Measurements from ENCODE around the gene LIN37.

Gene LIN37

DNA sequence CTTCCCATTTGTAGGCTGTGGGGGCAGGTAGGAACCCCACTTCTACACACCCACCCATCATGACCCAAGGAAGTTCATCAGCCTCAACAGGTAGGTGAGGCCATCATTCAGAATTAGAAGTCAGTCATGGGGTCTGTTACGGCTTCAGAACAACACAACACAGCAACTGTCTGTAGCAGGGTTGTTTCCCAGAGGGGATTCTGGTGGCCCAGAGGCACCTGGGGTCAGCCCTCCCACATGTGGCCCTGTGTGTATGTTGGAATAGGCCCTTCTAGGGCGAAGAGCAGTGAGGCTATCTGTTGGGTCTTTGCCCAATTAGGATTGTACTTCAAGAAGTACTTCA is 9.5 kb upstream of the LIN37 start:
- H3K4me3 ChIP-seq (ENCODE audit: low read depth, low read length) = no peak overlapping the region
- no peaks in the 10 kb centered on the region for H3K9me3 ChIP-seq (ENCODE audit: control insufficient read depth, insufficient read depth, low read length)
- H3K27ac ChIP-seq (ENCODE audit: low read depth, low read length) = no peak overlapping the region
- H3K9ac ChIP-seq (ENCODE audit: low read depth, low read length) = no peak overlapping the region
- peaks cover 53% of the 10 kb centered on the region for H3K36me3 ChIP-seq (ENCODE audit: control insufficient read depth, insufficient read depth, low read length)
- H3K4me1 ChIP-seq (ENCODE audit: control insufficient read depth, insufficient read depth, low read length) = no peaks in the 10 kb centered on the region
- no peaks in the 10 kb centered on the region for H3K27me3 ChIP-seq (ENCODE audit: control insufficient read depth, insufficient read depth, low read length)

DNA sequence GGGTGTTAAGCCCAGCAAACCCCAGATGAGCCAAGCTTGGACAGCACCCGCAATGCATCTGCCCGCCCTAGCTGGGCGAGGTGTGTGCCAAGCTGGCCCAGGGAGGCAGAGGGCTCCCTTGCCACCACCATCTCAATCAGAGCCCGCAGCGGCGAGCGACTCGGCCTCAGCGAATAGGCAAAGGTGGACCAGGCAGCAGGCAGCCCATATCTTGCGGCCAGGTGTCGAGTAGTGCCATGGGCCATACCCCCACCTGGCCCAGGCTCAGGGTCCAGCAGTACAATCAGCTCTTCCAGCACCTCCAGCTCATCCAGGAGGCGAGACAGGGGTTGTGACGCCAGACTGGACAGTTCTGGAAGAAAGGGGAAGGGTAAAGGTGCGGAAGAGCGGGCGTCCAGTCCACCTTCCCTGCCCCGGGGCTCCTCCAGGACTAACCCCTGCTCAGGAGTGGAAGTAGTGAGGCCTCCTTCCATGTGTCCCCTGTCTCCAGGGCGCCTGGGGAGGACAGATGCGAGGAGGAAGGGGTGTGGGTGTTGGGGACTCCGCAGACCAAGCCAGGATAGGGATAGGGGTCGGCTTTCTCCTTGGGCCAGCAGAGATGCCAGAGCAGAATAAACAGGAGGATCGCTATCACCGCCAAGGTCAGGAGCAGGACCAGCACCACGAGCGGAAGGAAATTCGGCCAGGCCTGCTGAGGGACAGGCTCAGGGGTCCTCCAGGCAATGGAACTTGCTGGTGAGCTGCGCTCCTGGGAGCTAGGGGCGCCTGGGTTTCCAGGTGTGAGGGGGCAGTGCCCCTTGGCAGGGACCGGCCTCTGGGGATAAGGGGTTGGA is 8.9 kb upstream of the LIN37 start:
- Histone ChIP-seq H3K36me3 (ENCODE audit: control insufficient read depth, insufficient read depth, low read length) (peaks cover 46% of the 10 kb centered on the region), H3K4me1 (ENCODE audit: control insufficient read depth, insufficient read depth, low read length) (no peaks in the 10 kb centered on the region)

DNA sequence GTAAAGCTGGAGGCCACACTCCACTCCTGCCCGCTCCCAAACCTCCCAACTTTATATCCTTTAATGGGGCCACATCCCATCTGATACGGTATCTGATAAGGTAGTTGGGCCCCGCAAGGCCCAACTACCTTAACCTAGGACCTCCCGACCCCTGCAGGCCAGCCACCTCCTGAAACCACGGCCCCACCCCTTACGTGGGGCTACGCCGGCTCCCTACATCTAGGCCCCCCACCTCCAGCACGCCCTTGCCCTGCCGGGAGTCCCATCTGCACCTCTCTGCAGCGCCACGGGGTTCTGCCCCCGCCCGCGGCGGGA is 8.3 kb upstream of the LIN37 start:
- Histone ChIP-seq H3K4me3 (ENCODE audit: low read depth, low read length) (peak overlapping the region; percentile 86), H3K36me3 (ENCODE audit: control insufficient read depth, insufficient read depth, low read length) (peaks cover 41% of the 10 kb centered on the region), H3K4me1 (ENCODE audit: control insufficient read depth, insufficient read depth, low read length) (no peaks in the 10 kb centered on the region), H3K9me3 (ENCODE audit: control insufficient read depth, insufficient read depth, low read length) (no peaks in the 10 kb centered on the region), H3K9ac (ENCODE audit: low read depth, low read length) (peak overlapping the region; percentile 27), H3K27me3 (ENCODE audit: control insufficient read depth, insufficient read depth, low read length) (no peaks in the 10 kb centered on the region), H3K27ac (ENCODE audit: low read depth, low read length) (peak overlapping the region; percentile 83)

More for the DNA sequence above, 8.9 kb upstream of the LIN37 start:
- peak overlapping the region; percentile 27; the same call in 1 of the 2 replicates for H3K9ac ChIP-seq (ENCODE audit: low read depth, low read length)
- peak overlapping the region; percentile 86 for H3K4me3 ChIP-seq (ENCODE audit: low read depth, low read length)
- no peaks in the 10 kb centered on the region for H3K27me3 ChIP-seq (ENCODE audit: control insufficient read depth, insufficient read depth, low read length)
- H3K9me3 ChIP-seq (ENCODE audit: control insufficient read depth, insufficient read depth, low read length) = no peaks in the 10 kb centered on the region
- peak overlapping the region; percentile 83 for H3K27ac ChIP-seq (ENCODE audit: low read depth, low read length)

DNA sequence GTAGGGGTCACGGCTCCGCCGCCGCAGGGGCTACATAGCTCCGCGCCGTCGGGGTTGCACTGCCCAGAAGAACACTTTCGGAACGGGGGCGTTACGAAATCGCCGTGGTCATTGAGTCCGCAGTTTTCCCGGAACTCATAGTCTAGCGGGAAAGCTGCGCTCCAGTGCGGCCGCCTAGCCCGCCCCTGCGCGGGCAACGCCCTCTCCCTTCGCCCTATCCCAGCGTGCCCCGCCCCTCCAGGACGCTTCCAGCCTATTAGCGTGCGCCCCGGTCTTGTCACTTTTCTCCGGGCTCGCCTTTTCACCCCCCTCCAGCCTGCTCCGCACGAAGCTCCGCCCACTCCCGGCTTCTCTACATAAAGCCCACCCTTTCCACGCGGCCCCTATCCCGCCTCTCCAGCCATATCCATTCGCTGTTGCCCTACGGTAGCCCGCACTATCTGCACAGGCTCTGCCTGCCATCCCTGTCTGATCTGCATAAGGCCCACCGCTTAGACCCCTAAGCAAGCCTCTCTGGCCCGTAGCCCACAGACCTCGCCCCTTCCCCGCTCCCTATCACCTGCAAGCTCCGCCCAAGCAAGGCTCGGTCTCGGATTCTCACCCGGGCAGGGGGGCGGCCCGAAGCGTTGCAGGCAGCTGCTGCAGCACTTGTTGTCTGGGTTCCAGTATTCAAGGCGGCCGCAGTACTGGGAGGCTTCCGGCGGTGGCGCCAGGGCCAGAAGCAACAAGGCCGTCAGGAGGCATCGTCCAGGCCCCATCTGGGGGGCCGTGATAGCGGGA is 7.8 kb upstream of the LIN37 start:
- H3K4me1 ChIP-seq (ENCODE audit: control insufficient read depth, insufficient read depth, low read length) = no peaks in the 10 kb centered on the region
- H3K9ac ChIP-seq (ENCODE audit: low read depth, low read length) = peak overlapping the region; percentile 47
- no peaks in the 10 kb centered on the region for H3K9me3 ChIP-seq (ENCODE audit: control insufficient read depth, insufficient read depth, low read length)
- peak overlapping the region; percentile 86 for H3K4me3 ChIP-seq (ENCODE audit: low read depth, low read length)
- no peaks in the 10 kb centered on the region for H3K27me3 ChIP-seq (ENCODE audit: control insufficient read depth, insufficient read depth, low read length)
- peaks cover 35% of the 10 kb centered on the region for H3K36me3 ChIP-seq (ENCODE audit: control insufficient read depth, insufficient read depth, low read length)
- peak overlapping the region; percentile 96 for H3K27ac ChIP-seq (ENCODE audit: low read depth, low read length)

DNA sequence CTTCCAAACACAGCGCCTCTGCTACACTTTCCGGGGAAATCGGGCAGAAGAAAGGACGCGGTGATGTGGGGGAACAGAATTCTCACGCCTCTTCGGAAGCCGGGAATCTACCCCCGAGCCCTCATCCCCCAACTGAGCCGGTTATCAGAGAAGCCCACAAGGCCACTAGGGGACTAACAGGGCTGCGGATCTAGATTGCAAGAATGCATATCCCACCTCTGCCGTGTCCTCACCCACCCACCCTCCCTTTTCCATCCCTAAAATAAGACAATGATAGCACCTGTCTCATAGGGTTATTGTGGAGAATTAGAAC is 7.2 kb upstream of the LIN37 start:
- H3K4me1 ChIP-seq (ENCODE audit: control insufficient read depth, insufficient read depth, low read length) = no peaks in the 10 kb centered on the region
- H3K9ac ChIP-seq (ENCODE audit: low read depth, low read length) = peak overlapping the region; percentile 47; the same call in 1 of the 2 replicates
- no peaks in the 10 kb centered on the region for H3K27me3 ChIP-seq (ENCODE audit: control insufficient read depth, insufficient read depth, low read length)
- peaks cover 31% of the 10 kb centered on the region for H3K36me3 ChIP-seq (ENCODE audit: control insufficient read depth, insufficient read depth, low read length)
- H3K27ac ChIP-seq (ENCODE audit: low read depth, low read length) = peak overlapping the region; percentile 96
- H3K4me3 ChIP-seq (ENCODE audit: low read depth, low read length) = peak overlapping the region; percentile 86
- H3K9me3 ChIP-seq (ENCODE audit: control insufficient read depth, insufficient read depth, low read length) = no peaks in the 10 kb centered on the region

DNA sequence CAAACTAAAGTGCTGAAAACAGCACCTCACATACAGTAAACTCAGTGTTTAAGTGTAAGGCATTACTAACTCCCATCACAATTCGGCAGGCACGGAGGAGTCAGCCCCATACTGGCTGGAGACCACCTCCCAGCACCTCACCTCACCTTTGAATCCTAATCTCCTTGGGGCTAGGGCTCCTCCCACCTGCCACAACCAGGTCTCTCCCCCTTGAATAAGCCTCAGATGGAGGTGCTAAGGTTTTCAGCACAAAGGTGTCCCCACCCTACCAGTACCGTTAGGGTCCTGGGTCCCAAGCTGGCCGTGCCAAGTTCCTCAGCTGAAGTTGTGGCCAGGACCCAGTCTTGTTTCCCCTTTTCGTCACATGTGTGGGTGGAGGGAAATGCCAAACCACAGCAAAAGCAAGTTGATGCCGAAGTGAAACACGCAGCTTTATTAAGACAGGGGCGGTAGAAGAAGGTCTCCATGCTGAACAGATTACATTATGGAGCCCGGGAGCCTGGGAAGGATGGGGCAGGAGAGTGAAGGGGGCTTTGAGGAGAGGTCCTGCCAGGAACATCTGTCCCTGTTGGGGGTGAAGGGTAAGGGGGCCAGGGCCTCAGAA is 6.2 kb upstream of the LIN37 start, which contains the start of gene IGFLR1:
TSS of gene IGFLR1 (minus strand) at position 332 of the 604 bp plus-strand sequence. CDS start 1,272 bp downstream, outside the sequence.
- no peaks in the 10 kb centered on the region for H3K4me1 ChIP-seq (ENCODE audit: control insufficient read depth, insufficient read depth, low read length)
- no peaks in the 10 kb centered on the region for H3K27me3 ChIP-seq (ENCODE audit: control insufficient read depth, insufficient read depth, low read length)
- H3K9ac ChIP-seq (ENCODE audit: low read depth, low read length) = no peak within 1 kb of the TSS
- peak within 1 kb of the TSS; percentile 96 for H3K27ac ChIP-seq (ENCODE audit: low read depth, low read length)
- H3K36me3 ChIP-seq (ENCODE audit: control insufficient read depth, insufficient read depth, low read length) = peaks cover 20% of the 10 kb centered on the region
- H3K4me3 ChIP-seq (ENCODE audit: low read depth, low read length) = peak within 1 kb of the TSS; percentile 86; the same call in 1 of the 2 replicates
- H3K9me3 ChIP-seq (ENCODE audit: control insufficient read depth, insufficient read depth, low read length) = no peaks in the 10 kb centered on the region

DNA sequence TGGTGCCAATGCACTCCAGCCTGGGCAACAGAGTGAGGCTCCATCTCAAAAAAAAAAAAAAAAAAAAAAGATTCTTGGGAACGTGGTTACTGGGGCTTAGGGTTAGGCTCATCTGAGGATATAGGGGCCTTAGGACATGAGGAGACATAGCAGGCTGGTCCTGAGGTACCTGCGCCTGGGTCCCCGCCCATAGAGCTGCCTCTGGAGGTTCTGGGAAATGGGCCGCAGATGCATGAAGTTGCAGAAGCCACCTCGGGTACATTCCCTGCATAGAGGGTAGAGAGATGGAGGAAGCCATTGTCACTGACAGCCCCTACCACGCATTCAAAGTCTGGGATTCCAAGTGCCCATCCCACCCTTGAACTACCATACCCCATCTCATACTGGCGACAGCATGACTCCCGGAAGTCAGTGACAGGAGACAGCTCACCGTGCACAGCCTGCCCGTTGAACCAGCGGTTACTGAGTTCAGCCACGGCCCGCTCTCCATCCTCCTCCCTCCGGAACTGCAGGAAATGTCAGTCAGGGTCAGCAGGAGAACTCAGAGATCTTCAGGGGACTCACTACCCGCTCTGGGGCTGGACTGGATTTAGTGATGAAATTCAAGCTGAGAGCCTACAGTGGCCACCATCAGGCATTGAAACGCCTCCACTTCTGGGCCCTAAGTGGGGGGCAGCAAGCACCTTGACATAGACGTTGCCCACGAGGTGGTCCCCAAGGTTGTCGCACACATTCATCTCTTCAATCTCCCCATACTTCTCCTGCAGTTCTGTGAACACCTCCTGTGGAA is 4.5 kb upstream of the LIN37 start:
- no peaks in the 10 kb centered on the region for H3K27me3 ChIP-seq (ENCODE audit: control insufficient read depth, insufficient read depth, low read length)
- no peak overlapping the region for H3K9ac ChIP-seq (ENCODE audit: low read depth, low read length)
- H3K4me3 ChIP-seq (ENCODE audit: low read depth, low read length) = peak overlapping the region; percentile 75
- no peak overlapping the region for H3K27ac ChIP-seq (ENCODE audit: low read depth, low read length)
- peaks cover 4% of the 10 kb centered on the region for H3K36me3 ChIP-seq (ENCODE audit: control insufficient read depth, insufficient read depth, low read length)
- no peaks in the 10 kb centered on the region for H3K4me1 ChIP-seq (ENCODE audit: control insufficient read depth, insufficient read depth, low read length)
- no peaks in the 10 kb centered on the region for H3K9me3 ChIP-seq (ENCODE audit: control insufficient read depth, insufficient read depth, low read length)

DNA sequence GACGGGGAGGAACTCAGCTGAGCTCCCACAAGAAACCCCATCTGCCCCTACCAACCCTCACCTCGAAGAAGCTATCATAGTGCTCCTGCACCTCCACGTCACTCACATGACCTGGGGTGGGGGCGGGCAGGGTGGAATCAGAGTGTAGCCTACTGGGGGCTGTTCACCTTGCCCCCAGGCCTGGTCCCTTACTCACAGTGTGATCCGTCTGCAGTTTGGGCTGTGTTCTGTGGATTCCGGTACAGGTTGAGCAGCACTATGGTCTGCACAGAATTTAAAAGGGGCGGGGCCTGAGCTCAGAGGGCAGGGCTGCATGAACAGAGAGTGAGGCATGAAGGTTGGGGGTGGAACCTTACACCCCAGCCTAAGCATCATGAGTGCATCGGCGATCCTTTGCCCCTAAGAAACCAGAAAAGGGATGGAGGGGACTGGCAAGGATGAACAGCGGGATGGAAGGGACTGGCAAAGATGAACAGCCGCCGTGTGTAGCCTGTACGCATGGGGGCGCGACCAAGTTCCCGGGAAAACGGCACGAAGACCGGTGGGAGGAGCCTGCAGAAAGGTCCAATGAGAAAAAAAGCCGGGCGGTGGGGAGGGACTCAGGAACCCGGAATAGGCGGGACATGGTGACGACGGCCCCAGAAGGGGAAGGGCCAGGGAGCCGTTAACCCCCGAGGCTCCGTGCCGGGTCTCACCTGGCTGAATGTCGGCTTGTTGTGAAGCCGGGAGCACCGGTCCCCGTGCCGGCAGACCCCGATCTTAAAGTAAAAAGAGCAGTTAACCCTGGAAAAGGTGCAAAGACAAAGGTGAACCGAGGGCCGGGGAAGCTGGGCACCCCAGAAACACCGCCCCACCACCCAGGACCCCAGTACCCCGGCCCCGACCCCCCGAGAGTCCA is 3.7 kb upstream of the LIN37 start:
- Histone ChIP-seq H3K9ac (ENCODE audit: low read depth, low read length) (peak overlapping the region; percentile 75), H3K9me3 (ENCODE audit: control insufficient read depth, insufficient read depth, low read length) (no peaks in the 10 kb centered on the region), H3K36me3 (ENCODE audit: control insufficient read depth, insufficient read depth, low read length) (no peaks in the 10 kb centered on the region; the same call in 1 of the 2 replicates), H3K4me1 (ENCODE audit: control insufficient read depth, insufficient read depth, low read length) (no peaks in the 10 kb centered on the region), H3K4me3 (ENCODE audit: low read depth, low read length) (peak overlapping the region; percentile 75), H3K27me3 (ENCODE audit: control insufficient read depth, insufficient read depth, low read length) (no peaks in the 10 kb centered on the region), H3K27ac (ENCODE audit: low read depth, low read length) (peak overlapping the region; percentile 99)

DNA sequence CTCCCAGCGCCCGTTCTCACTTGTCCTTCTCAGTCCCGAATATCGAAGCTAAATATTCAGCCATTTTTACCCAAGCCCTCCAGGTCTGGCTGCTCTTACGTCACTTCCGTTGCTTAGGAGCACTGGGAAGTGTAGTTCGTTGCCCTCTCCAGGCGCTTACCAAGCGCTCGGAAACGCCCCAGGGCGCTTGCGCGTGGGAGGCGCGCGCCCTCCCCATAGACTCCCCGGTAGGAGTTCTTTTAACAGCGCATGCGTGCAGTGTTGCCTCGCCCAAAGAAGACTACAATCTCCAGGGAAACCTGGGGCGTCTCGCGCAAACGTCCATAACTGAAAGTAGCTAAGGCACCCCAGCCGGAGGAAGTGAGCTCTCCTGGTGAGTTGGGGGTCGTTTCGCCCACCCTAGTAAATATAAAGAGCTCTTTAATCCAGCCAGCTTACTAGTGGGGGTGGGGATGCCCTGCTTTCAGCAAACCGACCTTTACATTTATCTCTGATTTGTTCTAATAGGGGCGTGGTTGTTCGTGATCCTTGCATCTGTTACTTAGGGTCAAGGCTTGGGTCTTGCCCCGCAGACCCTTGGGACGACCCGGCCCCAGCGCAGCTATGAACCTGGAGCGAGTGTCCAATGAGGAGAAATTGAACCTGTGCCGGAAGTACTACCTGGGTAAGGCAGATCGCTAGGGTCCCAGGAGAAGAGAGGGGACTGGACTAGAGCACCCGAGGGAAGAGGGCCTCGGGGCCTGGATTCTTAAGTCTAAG is 2.9 kb upstream of the LIN37 start, which contains the start of the genes PSENEN and U2AF1L4:
TSS of gene PSENEN (plus strand) at position 324 of the 759 bp plus-strand sequence. CDS start at position 604, 280 bp downstream.
TSS of gene U2AF1L4 (minus strand) at position 91 of the 759 bp plus-strand sequence. CDS start at position 64, 27 bp downstream.
- Histone ChIP-seq H3K9ac (ENCODE audit: low read depth, low read length) (peak within 1 kb of the TSS; percentile 75), H3K4me3 (ENCODE audit: low read depth, low read length) (peak within 1 kb of the TSS; percentile 75), H3K4me1 (ENCODE audit: control insufficient read depth, insufficient read depth, low read length) (no peaks in the 10 kb centered on the region), H3K27me3 (ENCODE audit: control insufficient read depth, insufficient read depth, low read length) (no peaks in the 10 kb centered on the region), H3K36me3 (ENCODE audit: control insufficient read depth, insufficient read depth, low read length) (no peaks in the 10 kb centered on the region; the same call in 1 of the 2 replicates), H3K27ac (ENCODE audit: low read depth, low read length) (peak within 1 kb of the TSS; percentile 99), H3K9me3 (ENCODE audit: control insufficient read depth, insufficient read depth, low read length) (no peaks in the 10 kb centered on the region)

Data from HUES48 (cell line).